Stimulated activated CD4-positive, alpha-beta T cell treated with anti-CD3 and anti-CD28 coated beads, Interleukin-12 subunit alpha, Interleukin-12 subunit beta, amount 100 ng/mL, for 4 hours (primary cell): Measurements from ENCODE around the gene SENP8.

Source experiments
- DNase-seq: peaks from one replicate; pipeline ENCODE4 v3.0.0-alpha.2; 2020

SENP8 gene

GRCh38 chr15:72176159-72176558 lies 58.0 kb downstream of the SENP8 start:
- DNase-seq: no peak

- DNase-seq: no peak
Measured at GRCh38 chr15:72176743-72177142, 58.5 kb downstream of the SENP8 start.

- DNase-seq: no peak
Measured at GRCh38 chr15:72178976-72179585, 60.9 kb downstream of the SENP8 start.

- DNase-seq: no peak
Measured at GRCh38 chr15:72179950-72180581, 61.9 kb downstream of the SENP8 start.

GRCh38 chr15:72180761-72181324 lies 62.6 kb downstream of the SENP8 start:
- no peak for DNase-seq

GRCh38 chr15:72182244-72182643 lies 64.0 kb downstream of the SENP8 start:
- DNase-seq: no peak

- DNase-seq: no peak
Measured at GRCh38 chr15:72182673-72183072, 64.5 kb downstream of the SENP8 start.

- no peak for DNase-seq
Measured at GRCh38 chr15:72183781-72184164, 65.6 kb downstream of the SENP8 start.

- no peak for DNase-seq
Measured at GRCh38 chr15:72184165-72184811, 66.1 kb downstream of the SENP8 start.

- DNase-seq: no peak
Measured at GRCh38 chr15:72189250-72189902, 71.2 kb downstream of the SENP8 start.

- DNase-seq: no peak
Measured at GRCh38 chr15:72192416-72192815, 74.2 kb downstream of the SENP8 start.
